Muscle layer of duodenum (tissue), 2 donors: ENCODE data around the gene GSTM2.

Source experiments
- H3K27ac ChIP-seq: one replicate; pipeline ENCODE4 v1.7.0; 2013; ENCODE audit warnings: mild to moderate bottlenecking, low read length
- H3K27me3 ChIP-seq: one replicate; pipeline ENCODE4 v1.7.0; 2013; ENCODE audit warnings: low read depth, mild to moderate bottlenecking, control low read depth, low read length
- H3K36me3 ChIP-seq, 2 donors: one replicate each; pipeline ENCODE4 v1.7.0; 2013; ENCODE audit warnings: low read length in 2 of 2, control low read depth in 1 of 2, mild to moderate bottlenecking in 1 of 2; ENCODE audit not compliant: insufficient read depth in 2 of 2, control insufficient read depth in 1 of 2
- H3K4me1 ChIP-seq, 2 donors: one replicate each; pipeline ENCODE4 v1.7.0; 2013; ENCODE audit warnings: low read length in 2 of 2, mild to moderate bottlenecking in 2 of 2, control low read depth in 1 of 2, moderate library complexity in 1 of 2; ENCODE audit not compliant: insufficient read depth in 2 of 2, control insufficient read depth in 1 of 2
- H3K4me3 ChIP-seq, 2 donors: one replicate each; pipeline ENCODE4 v1.7.0; 2013; ENCODE audit warnings: low read length in 2 of 2, low read depth in 1 of 2, mild to moderate bottlenecking in 1 of 2
- H3K9me3 ChIP-seq, 2 donors: one replicate each; pipeline ENCODE4 v1.7.0; 2013; ENCODE audit warnings: low read length in 2 of 2, control low read depth in 1 of 2, mild to moderate bottlenecking in 1 of 2; ENCODE audit not compliant: control insufficient read depth in 1 of 2
- donor health status: healthy.

GSTM2 gene

DNA sequence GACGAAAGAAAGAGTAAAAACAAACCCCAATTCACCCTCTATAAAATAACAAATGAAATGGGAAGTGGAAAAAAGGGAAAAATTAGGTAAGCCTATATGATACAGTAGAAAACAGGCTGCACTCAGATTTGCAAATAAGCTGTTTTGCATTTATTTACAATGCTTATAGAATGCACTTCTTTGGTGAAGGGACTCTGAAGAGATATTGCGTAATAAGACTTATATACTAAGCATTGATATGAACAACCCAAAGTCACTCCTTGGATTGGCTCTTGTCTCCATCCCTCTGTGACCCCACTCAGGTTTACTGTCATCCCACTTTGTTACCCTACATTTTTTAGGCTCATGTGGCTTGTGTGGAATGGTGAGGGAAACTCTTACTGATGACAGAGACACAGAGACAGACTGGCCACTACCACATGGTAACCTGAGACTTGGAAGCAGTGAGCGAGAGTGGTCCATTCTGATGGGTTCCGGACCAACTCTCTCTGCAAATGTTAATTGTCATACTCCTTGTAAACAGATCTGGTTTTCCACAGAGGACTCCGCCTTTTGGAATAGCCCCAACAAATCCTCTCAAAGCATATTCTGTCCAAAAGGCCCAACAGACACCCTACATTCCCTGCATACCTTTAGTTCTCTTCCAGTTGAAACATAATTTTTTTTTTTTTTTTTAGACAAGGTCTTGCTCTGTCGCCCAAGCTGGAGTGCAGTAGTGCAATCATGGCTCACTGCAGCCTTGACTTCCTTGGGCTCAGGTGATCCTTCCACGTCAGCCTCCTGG lies 55.2 kb downstream of the GSTM2 start:
- H3K4me3 ChIP-seq = no peak overlapping the region
- no peaks in the 10 kb centered on the region for H3K9me3 ChIP-seq
- no peaks in the 10 kb centered on the region for H3K27me3 ChIP-seq
- H3K36me3 ChIP-seq = no peaks in the 10 kb centered on the region
- H3K27ac ChIP-seq = no peak overlapping the region
- H3K4me1 ChIP-seq = peaks cover 0 to 8% of the 10 kb centered on the region in 2 donors
